AG08395 (cell line): ENCODE results near the gene MS4A6A.
A peak's percentile ranks its signal among the peaks of the same experiment; 100 is the strongest.
"Not testable (repeated sequence)": the region's sequence is repeated elsewhere in the genome, so short reads cannot be mapped to it uniquely, and the experiment has no call there.

Experiments
- DNase-seq: peaks from one replicate; pipeline ENCODE4 v3.0.0; 2012; ENCODE audit warnings: mixed read lengths, low spot score

MS4A6A gene

GRCh38 chr11:60182541-60183330 is at the start of gene MS4A6A:
MS4A6A (minus strand) TSS chr11:60183083; CDS start chr11:60181727, 1,356 bp downstream.
- no peak for DNase-seq

- DNase-seq = no peak
Observed at GRCh38 chr11:60230681-60231080, 47.8 kb upstream of the MS4A6A start.

GRCh38 chr11:60222141-60222540 is 39.3 kb upstream of the MS4A6A start:
- no peak for DNase-seq

- no peak for DNase-seq
Observed at GRCh38 chr11:60221692-60222091, 38.8 kb upstream of the MS4A6A start.

GRCh38 chr11:60221181-60221580 is 38.3 kb upstream of the MS4A6A start:
- DNase-seq = no peak

- DNase-seq = no peak
Observed at GRCh38 chr11:60214386-60214785, 31.5 kb upstream of the MS4A6A start.

- DNase-seq = no peak
Observed at GRCh38 chr11:60211206-60211605, 28.3 kb upstream of the MS4A6A start.

- no peak for DNase-seq
Observed at GRCh38 chr11:60209977-60210376, 27.1 kb upstream of the MS4A6A start.

GRCh38 chr11:60208951-60209350 is 26.1 kb upstream of the MS4A6A start:
- DNase-seq = no peak

GRCh38 chr11:60208146-60208895 is 25.4 kb upstream of the MS4A6A start:
- DNase-seq = no peak

GRCh38 chr11:60206616-60207015 is 23.7 kb upstream of the MS4A6A start:
- DNase-seq = no peak

- no peak for DNase-seq
Observed at GRCh38 chr11:60204922-60205321, 22.0 kb upstream of the MS4A6A start.

- not testable (repeated sequence) for DNase-seq
Observed at GRCh38 chr11:60201334-60201733, 18.5 kb upstream of the MS4A6A start.

- no peak for DNase-seq
Observed at GRCh38 chr11:60197442-60197841, 14.6 kb upstream of the MS4A6A start.

- DNase-seq = no peak
Observed at GRCh38 chr11:60195923-60196368, 13.1 kb upstream of the MS4A6A start.

GRCh38 chr11:60194511-60194910 is 11.6 kb upstream of the MS4A6A start:
- no peak for DNase-seq

- DNase-seq = peak; percentile 29
Observed at GRCh38 chr11:60193687-60194433, 11.0 kb upstream of the MS4A6A start.

GRCh38 chr11:60192564-60192963 is 9.7 kb upstream of the MS4A6A start:
- DNase-seq = not testable (repeated sequence)

- not testable (repeated sequence) for DNase-seq
Observed at GRCh38 chr11:60188481-60188880, 5.6 kb upstream of the MS4A6A start.

GRCh38 chr11:60186128-60186527 is 3.2 kb upstream of the MS4A6A start:
- not testable (repeated sequence) for DNase-seq

- DNase-seq = not testable (repeated sequence)
Observed at GRCh38 chr11:60185512-60185827, 2.6 kb upstream of the MS4A6A start.

GRCh38 chr11:60184824-60185511 is 2.1 kb upstream of the MS4A6A start:
- DNase-seq = no peak
